HG02840 (cell line): ENCODE measurements around the gene NES.

Experiments used
- ATAC-seq: cut with Tn5 transposase; IDR thresholded peaks from one replicate; pipeline ENCODE4 v1.9.1; 2021; ENCODE audit warnings: mild to moderate bottlenecking, moderate library complexity, moderate number of reproducible peaks; ENCODE audit not compliant: unreplicated experiment, low FRiP score

NES gene, protein sequence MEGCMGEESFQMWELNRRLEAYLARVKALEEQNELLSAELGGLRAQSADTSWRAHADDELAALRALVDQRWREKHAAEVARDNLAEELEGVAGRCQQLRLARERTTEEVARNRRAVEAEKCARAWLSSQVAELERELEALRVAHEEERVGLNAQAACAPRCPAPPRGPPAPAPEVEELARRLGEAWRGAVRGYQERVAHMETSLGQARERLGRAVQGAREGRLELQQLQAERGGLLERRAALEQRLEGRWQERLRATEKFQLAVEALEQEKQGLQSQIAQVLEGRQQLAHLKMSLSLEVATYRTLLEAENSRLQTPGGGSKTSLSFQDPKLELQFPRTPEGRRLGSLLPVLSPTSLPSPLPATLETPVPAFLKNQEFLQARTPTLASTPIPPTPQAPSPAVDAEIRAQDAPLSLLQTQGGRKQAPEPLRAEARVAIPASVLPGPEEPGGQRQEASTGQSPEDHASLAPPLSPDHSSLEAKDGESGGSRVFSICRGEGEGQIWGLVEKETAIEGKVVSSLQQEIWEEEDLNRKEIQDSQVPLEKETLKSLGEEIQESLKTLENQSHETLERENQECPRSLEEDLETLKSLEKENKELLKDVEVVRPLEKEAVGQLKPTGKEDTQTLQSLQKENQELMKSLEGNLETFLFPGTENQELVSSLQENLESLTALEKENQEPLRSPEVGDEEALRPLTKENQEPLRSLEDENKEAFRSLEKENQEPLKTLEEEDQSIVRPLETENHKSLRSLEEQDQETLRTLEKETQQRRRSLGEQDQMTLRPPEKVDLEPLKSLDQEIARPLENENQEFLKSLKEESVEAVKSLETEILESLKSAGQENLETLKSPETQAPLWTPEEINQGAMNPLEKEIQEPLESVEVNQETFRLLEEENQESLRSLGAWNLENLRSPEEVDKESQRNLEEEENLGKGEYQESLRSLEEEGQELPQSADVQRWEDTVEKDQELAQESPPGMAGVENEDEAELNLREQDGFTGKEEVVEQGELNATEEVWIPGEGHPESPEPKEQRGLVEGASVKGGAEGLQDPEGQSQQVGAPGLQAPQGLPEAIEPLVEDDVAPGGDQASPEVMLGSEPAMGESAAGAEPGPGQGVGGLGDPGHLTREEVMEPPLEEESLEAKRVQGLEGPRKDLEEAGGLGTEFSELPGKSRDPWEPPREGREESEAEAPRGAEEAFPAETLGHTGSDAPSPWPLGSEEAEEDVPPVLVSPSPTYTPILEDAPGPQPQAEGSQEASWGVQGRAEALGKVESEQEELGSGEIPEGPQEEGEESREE (N-terminal part only)

DNA sequence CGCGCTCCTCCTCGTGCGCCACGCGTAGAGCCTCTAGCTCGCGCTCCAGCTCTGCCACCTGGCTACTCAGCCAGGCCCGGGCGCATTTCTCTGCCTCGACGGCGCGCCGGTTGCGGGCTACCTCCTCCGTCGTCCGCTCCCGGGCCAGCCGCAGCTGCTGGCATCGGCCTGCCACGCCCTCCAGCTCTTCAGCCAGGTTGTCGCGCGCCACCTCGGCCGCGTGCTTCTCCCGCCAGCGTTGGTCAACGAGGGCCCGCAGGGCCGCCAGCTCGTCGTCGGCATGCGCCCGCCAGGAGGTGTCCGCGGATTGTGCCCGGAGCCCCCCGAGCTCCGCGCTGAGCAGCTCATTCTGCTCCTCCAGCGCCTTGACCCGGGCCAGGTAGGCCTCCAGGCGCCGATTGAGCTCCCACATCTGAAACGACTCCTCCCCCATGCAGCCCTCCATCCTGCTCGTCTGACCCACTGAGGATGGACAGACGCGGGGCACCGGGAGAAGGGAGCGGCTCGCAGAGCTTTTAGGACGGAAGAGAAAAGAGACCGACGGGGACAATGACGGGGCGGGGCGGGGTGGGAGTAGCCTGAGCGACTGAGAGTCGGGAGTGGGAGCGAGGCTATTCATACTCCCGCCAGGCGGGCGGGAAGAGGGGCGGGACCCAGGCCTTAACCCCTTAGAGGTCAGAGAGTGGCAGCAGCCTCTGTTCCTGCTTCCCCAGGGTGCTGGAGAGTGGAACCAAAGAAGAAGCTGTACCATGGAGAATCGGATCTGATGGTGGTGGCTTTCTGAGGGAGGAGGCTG, at the start of gene NES:
Gene NES, minus strand, starts transcription at position 588 of the 796 bp plus-strand sequence. Its CDS starts 143 bp downstream, at position 445.
- ATAC-seq = no peak

DNA sequence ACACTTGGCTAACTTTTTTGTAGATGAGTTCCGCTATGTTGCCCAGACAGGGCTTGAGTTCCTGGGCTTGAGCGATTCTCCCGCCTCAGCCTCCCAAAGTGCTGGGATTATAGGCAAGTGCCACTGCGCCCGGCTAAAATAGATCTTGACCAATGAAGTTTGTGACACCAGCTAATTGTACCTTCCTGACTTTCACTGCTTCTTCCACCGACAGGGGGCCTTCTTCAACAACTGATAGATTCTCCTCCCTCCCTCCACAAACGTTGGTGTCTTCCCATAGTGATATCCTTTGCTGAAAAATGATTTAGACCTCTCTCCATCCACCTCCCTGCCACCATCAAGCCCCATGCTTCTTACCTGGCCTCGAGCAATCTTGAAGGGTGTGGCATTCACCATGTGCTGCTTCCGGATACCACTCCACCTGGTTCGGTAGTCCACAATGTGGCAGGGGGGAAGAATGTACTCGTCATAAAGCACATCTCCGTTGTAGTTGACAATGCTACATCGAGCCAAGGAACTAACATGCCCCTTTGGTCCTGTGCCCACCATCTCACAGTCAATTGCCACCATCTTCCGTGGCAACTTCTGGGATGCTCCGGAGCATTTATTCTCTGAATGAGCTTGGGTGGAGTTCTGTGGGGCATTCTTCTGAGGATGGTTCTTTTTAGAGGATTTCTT, 49.5 kb upstream of the NES start:
- ATAC-seq = no peak

DNA sequence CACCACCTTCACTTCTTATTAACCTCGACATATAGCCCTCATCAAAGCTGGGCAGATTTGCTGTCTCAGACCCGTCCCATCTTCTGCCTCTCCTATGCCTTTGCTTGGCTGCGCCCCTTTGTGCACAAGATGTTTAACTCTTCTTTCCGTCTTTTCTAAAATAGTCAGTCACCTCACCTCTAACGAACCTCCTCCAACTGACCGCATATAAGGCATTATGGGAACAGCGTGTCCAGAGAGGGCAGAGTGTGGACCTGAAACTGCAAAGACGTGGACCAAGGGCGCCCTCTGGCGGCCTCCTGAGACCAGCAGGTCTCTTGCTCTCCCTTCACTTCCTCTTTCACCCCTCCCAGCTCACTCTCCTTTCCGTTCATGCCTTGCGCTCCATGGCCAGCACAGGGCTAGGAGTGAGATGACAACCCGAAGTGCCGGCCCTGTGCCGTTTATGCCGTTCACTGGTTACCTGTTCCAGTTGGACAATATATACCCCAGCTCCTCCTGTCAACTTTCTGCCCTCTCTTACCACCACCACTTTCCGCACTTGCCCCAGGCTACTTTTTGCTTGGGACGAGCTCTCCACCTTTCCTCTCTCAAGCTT, 48.6 kb upstream of the NES start:
- no peak for ATAC-seq

DNA sequence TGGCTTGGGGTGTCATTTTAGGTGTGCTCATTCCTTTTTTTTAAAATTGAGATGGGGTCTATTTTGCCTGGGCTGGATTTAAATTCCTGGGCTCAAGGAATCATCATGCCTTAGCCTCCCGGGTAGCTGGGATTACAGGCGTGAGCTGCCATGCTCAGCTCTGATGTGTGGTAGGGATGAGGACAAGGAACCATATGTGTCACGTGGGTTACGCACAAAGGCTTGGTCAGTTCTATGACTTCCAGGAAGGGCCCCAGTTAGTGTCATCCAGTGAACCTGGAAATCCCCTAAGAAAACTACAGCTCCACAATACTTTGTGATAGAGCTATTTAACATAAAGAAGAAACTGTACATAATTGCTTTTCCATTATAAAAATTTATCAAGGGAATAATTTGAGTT, 44.3 kb upstream of the NES start:
- ATAC-seq = no peak

DNA sequence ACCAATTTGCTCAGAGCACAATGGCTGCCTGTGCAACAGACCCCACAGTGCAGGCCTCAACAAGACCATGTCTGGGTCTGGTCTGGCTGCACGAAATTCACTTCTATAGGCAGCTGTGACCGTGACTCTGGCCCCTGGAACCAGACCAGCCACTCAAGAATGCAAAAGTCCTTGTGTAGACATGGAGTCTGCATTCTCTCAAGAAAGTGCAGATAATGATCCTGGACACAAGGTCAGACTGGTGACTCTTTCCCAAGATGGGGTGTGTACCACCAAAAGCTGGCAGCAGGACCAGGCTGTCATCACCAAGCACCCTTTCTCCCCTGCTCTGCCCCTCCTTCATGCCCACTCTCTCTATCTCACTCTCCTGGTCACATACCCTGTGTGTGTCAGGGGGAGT, 43.9 kb upstream of the NES start:
- no peak for ATAC-seq

DNA sequence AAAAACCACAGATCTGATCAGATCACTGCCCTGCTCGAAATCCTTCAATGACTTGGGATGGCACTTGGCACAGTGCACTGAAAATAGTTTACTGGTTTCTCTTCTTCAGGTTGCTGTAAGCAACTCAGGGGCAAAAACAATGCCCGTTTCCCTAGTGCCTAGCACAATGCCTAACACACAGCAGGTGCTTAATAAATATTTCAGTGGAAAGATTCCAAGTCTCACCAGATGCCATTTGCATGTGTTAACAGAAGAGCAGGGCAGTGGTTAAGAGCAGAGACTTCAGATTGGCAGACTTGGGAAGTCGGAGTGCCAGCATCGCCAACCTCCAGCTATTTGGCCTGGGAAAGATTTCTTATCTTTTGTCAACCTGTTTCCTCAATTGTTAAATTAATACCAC, 40.1 kb upstream of the NES start:
- no peak for ATAC-seq

DNA sequence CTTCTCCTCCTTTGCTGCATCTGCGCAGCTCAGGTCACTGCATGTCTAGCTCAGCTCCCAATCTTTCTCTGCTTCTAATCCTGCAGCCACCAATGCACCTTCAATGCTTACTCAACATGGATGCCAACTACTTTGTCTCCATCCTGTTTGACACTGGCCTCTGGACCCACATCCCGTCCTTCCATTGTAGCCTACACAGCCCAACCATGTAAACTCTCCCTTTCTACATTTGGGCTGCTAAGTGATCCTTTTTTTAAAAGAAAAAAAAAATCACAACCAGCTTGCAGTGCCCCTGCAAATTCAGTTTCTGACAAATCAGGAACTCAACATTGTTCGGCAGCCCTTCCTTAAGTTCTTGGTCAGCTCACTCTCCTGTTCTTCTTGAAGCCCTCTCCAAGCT, 37.6 kb upstream of the NES start:
- no peak for ATAC-seq

DNA sequence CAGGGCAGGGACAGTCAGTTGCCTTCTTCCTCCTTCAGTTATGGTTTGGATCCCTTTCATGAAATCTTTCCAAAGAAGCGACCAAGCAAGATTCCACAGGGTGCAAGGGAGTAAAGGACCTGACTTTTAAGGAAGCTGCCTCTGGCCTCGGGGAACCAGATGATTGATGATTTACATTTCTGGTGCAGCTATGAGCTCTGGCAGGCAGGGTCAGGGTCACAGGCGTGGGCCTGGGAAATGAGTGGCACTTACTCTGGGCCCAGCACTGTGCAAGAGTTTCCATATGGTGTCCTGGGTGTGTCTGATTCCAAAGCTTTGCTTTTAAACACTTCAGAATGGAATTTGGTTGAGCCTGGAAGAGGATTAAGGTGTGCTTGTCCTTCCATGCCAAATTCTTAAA, 35.4 kb upstream of the NES start:
- ATAC-seq = no peak

DNA sequence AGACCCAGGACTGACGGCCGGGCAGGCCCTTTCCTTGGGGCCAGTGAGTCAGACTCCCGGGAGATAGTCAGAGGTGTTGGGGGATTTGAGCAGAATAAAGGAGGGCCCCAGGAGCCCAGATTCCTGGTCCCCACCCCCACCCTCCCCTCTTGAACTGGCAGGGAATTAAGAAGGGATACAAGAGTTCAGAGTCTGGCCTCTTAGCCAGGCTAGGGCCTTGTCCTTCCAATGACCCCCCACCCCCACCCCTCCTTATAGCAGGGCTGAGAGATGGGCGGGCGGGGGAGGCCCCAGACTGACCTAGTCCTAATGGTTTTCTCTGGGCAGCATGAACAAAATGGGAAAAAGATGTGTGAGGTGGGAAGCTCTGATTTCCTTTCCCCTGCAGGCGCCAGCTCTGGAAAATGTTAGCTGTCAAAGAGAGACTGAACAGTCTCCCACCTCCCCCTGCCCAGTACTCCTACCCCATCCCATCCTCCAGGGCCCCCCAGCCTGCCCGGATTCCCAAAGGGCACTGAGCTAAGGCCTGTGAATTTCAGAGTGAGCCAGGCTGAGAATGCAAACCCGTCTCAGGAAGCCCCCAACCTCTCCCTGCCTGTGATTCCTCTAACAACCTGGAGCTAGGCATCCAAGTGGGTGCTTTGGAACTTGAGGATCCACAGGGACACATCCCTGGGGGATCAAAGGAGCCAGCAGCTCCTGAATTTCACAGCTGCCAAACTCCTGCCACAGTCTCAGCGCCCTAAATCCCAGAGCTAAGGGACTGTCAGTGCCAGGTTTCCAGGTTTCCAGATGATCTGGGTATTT, 34.0 kb upstream of the NES start:
- no peak for ATAC-seq

DNA sequence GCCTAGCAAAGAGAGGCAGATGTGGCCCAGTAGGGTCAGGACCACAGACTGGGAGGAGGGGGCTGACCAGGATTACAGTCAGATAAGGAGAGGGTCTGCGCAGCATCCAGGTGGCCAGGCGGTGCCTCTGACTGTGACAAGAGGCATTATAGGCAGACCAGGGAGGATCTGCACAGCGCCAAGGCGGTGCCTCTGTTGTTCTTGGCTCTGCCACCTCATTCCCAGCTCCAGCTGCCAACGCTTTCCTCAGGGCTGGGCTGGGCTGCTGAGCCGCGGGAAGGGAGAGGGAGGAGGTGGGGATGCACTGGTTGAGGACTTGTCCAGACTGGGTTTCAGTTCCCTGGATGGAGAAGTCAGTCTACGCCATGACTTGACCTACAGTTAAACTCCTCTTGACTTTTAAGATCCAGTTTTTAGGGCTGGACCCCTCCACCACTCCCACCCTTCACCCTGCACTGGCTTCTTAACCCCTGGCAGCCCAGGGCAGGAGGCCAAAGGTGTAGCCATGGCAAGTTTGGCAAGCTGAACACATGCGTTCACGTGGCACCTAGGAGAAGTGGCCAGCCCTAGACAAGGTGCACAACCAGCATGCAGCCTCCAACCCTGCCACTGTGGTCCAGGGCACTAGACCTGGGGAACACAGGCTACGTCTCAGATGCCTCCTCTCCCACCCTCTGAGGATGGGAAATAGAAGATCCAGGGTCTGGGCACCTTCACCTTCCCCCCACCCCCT, 32.7 kb upstream of the NES start:
- no peak for ATAC-seq

DNA sequence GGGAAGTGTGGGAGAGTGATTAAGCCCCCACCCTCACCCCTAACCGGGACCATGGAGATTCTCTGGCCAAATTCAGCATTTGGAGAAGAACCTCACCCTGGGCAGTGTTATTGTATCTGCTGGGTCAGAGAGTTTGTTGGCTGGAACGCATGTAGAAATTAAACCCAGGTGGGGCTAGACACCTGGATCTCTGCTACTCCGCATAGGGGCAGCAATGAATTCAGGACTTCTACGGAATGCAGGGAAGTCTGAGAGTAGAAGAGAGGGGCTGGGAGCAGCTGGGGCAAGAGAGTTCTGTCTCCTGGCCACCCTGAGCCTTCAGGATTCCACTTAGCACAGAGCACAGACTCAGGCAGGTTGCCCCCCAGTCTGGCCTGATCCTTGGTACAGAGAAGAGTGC, 31.8 kb upstream of the NES start:
- ATAC-seq = no peak

DNA sequence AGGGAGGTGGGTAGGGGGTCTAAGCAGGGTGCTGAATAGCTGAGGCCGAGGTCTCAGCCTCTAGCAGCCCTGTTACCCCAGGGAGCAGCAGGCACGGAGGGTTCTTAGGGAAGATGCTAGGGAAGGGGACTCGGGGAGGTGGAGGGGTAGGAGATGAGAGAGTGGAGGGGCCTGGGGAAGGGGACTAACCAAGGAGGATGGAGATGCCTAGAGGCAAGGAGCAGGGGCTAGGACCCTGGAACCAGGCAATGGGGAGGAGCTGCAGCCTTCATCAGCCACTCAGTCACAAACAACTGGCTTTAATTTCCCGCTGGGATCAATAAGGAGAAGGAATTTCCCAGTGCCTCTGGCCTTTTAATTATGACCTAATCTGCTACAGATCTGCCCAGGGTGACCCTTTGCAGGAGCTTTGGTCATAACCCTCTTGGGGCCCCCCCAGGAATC, 31.0 kb upstream of the NES start:
- no peak for ATAC-seq

DNA sequence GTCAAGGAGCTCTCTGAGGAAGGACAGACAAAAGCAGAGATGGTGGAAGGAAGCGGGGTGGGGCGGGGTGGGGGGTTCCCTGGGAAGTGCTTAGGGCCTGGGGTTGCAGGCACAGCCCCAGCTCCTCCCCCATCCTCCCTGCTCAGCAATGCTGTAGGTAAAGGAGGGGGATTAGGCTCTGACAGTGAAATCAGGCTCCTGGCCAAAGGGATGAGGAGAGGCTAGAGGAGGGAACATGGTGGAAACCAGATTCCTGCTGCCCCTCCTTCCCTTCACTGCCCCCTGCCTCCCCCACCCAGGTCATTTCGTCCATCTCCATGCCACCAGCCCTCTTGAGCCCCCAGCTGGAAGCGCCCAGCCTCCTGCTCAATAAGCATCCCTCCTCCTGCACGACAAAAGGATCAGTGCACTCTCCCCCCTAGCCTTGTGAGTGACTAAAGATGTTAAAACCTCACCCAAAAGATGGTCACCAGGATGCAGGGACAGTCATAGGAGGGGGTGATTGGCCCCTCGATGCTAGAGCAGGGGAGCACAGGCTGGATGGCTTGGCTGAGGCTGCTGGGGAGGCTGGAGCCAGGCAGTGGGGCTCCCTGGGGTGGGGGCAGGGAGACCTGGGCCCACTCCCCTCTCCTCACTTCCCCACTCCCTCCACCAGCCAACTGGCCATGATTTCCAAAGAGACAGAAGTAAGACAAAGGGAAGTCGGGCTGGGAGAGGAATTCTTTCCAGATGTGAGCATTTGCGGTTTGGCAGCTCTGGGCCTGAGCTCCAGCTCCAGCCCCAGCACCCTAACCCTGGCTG, 30.4 kb upstream of the NES start:
- no peak for ATAC-seq

DNA sequence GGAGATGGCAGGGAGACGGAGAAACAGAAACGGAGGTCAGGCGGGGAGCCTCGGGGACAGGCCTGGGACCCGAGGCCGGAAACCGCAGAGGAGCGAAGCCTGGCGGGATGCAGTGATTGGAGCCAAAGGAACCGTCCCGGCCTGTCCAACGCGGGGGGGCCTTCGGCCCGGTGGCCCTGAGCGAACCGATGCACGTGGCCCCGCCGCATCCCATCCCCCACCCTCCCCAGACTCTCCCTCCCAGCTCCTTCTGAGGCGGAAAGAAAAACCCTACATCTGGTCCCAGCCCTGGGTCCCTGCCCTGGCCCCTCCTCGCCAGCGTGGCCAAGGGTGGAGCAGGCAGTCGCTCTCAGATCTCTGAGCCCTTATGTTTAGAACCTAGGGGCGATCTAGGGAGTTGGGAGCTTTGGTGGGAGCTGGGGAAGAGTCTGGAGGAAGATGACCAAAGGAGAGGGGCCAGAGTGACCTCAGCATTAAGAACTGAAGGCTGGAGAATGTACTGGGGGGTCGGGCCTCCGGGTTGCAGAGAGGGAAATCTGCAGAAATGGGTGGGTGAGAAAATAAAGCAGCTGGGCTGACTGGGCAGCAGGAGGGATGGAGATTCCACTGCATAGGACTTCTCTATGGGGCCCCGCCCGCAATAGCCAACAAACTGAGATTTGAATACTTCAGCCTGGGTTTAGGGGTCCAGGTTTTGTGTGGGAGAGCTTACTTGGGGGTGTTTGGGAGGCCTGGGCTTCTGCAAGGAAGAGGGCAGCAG, 29.6 kb upstream of the NES start:
- ATAC-seq = no peak

DNA sequence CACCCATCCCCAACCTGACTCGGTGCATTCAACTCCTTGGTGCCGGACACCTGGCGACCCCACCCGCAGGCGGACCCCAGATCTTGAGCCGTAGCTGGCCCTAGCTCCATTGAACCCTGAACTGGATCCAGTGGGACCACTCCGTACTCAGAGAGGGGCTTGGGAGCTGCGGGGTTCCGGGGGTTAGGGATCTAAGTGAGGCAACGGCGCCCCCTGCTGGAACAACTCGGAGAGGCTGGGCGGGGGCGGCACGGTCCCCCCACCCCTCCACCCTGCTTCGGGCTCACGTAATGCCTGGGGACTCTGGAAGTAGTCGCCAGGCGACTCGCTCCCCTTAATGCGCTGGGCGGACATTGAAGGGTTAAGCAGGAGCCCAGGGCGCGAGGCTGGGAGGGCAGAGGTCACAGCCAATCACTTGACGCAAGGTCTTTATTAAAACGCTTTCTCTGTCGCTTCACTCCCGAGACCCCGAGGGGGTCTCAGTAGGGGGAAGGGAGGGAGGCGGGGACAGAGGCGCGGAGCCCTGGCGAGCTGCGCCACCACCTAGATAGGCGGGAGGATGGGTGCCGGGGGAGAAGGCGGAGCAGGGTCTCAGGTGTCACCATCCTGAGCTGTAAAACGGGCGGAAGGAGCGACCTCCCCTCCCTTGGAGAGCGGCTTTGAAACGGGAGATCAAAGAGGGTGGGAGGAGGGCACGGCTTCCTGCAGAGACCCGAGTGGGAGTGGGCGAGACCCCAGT, 28.9 kb upstream of the NES start:
- no peak for ATAC-seq
